GM19025 (cell line): ENCODE results near the gene GDPD3.
"Not testable (repeated sequence)": the region's sequence is repeated elsewhere in the genome, so short reads cannot be mapped to it uniquely, and the experiment has no call there.

Source experiments
- ATAC-seq: cut with Tn5 transposase; IDR thresholded peaks from one replicate; pipeline ENCODE4 v1.9.1; 2021; ENCODE audit warnings: mild to moderate bottlenecking, low read depth, moderate library complexity; ENCODE audit not compliant: unreplicated experiment

Gene GDPD3

GRCh38 chr16:30125690-30126089, 12.4 kb upstream of the GDPD3 start:
- ATAC-seq, result not testable (repeated sequence)

GRCh38 chr16:30124985-30125379, 11.6 kb upstream of the GDPD3 start:
- ATAC-seq, result no peak

GRCh38 chr16:30122604-30123160, 9.3 kb upstream of the GDPD3 start:
- no peak for ATAC-seq

GRCh38 chr16:30121741-30122571, 8.6 kb upstream of the GDPD3 start:
- ATAC-seq, result no peak

- ATAC-seq, result no peak
Measured at GRCh38 chr16:30120340-30121105, 7.2 kb upstream of the GDPD3 start.

GRCh38 chr16:30119428-30119827, 6.1 kb upstream of the GDPD3 start:
- ATAC-seq, result no peak

- ATAC-seq, result no peak
Measured at GRCh38 chr16:30117768-30118167, 4.4 kb upstream of the GDPD3 start.

- no peak for ATAC-seq
Measured at GRCh38 chr16:30116291-30117207, 3.2 kb upstream of the GDPD3 start.

- ATAC-seq, result no peak
Measured at GRCh38 chr16:30115238-30115637, 1.9 kb upstream of the GDPD3 start.

- ATAC-seq, result not testable (repeated sequence)
Measured at GRCh38 chr16:30114833-30115232, 1.5 kb upstream of the GDPD3 start.

- no peak for ATAC-seq
Measured at GRCh38 chr16:30114411-30114810, 1.1 kb upstream of the GDPD3 start.

- ATAC-seq, result no peak
Measured at GRCh38 chr16:30113711-30114333, 485 bp upstream of the GDPD3 start.

GRCh38 chr16:30112197-30113030, 923 bp downstream of the GDPD3 start:
- no peak for ATAC-seq

GRCh38 chr16:30110661-30111060, 2.7 kb downstream of the GDPD3 start:
- ATAC-seq, result no peak

GRCh38 chr16:30108059-30108850, 5.1 kb downstream of the GDPD3 start:
- ATAC-seq, result no peak

- no peak for ATAC-seq
Measured at GRCh38 chr16:30104492-30104891, 8.8 kb downstream of the GDPD3 start.

- ATAC-seq, result no peak
Measured at GRCh38 chr16:30104090-30104489, 9.2 kb downstream of the GDPD3 start.

GRCh38 chr16:30096862-30097563, 16.3 kb downstream of the GDPD3 start:
- ATAC-seq, result no peak
